Activated CD4-positive, CD25-positive, alpha-beta regulatory T cell treated with anti-CD3 and anti-CD28 coated beads, Interleukin-2, amount 50 U/mL, for 24 hours (primary cell): ENCODE measurements around the gene ARMC5.

Experiments
- ATAC-seq, 2 donors: fragments of 150-1000 bp; cut with Tn5 transposase; one replicate each; pipeline ENCODE4 v1.10.0; 2021; ENCODE audit warnings: mild to moderate bottlenecking in 1 of 2, moderate library complexity in 1 of 2

ARMC5 gene

GRCh38 chr16:31461921-31462804 lies 2.9 kb downstream of the ARMC5 start:
- no peak for ATAC-seq

- ATAC-seq: no peak
These were observed 5.1 kb downstream of the ARMC5 start for GRCh38 chr16:31464348-31464769.

GRCh38 chr16:31464781-31465260 lies 5.5 kb downstream of the ARMC5 start:
- ATAC-seq: no peak

- ATAC-seq: no peak
These were observed 6.6 kb downstream of the ARMC5 start for GRCh38 chr16:31465788-31466370.

- ATAC-seq: no peak
These were observed 7.1 kb downstream of the ARMC5 start for GRCh38 chr16:31466381-31466841.

GRCh38 chr16:31467151-31467773 lies 8.0 kb downstream of the ARMC5 start:
- no peak for ATAC-seq

- no peak for ATAC-seq
These were observed 8.6 kb downstream of the ARMC5 start for GRCh38 chr16:31467858-31468257.

GRCh38 chr16:31470615-31471014 lies 11.3 kb downstream of the ARMC5 start:
- no peak for ATAC-seq

- ATAC-seq: no peak
These were observed 12.1 kb downstream of the ARMC5 start for GRCh38 chr16:31471241-31471874.

GRCh38 chr16:31471875-31472708 lies 12.8 kb downstream of the ARMC5 start, which contains the start of gene TGFB1I1:
Gene TGFB1I1 (plus strand): TSS chr16:31472152. CDS start chr16:31472189, 37 bp downstream.
- no peak for ATAC-seq

- no peak for ATAC-seq
These were observed 13.5 kb downstream of the ARMC5 start for GRCh38 chr16:31472709-31473203.

GRCh38 chr16:31473264-31473984 lies 14.1 kb downstream of the ARMC5 start:
- no peak for ATAC-seq

GRCh38 chr16:31474173-31474714 lies 14.9 kb downstream of the ARMC5 start:
- ATAC-seq: no peak

GRCh38 chr16:31474773-31475738 lies 15.8 kb downstream of the ARMC5 start:
- no peak for ATAC-seq

GRCh38 chr16:31475946-31476302 lies 16.6 kb downstream of the ARMC5 start:
- no peak for ATAC-seq

- ATAC-seq: peak; percentile 86 to 92
These were observed 17.3 kb downstream of the ARMC5 start for GRCh38 chr16:31476303-31477219.

GRCh38 chr16:31477220-31478216 lies 18.2 kb downstream of the ARMC5 start:
- ATAC-seq: peak; percentile 27 to 32
